ENCODE results near the gene ACP5.
"Not testable (repeated sequence)": the region's sequence is repeated elsewhere in the genome, so short reads cannot be mapped to it uniquely, and the experiment has no call there.

The ACP5 gene

DNA sequence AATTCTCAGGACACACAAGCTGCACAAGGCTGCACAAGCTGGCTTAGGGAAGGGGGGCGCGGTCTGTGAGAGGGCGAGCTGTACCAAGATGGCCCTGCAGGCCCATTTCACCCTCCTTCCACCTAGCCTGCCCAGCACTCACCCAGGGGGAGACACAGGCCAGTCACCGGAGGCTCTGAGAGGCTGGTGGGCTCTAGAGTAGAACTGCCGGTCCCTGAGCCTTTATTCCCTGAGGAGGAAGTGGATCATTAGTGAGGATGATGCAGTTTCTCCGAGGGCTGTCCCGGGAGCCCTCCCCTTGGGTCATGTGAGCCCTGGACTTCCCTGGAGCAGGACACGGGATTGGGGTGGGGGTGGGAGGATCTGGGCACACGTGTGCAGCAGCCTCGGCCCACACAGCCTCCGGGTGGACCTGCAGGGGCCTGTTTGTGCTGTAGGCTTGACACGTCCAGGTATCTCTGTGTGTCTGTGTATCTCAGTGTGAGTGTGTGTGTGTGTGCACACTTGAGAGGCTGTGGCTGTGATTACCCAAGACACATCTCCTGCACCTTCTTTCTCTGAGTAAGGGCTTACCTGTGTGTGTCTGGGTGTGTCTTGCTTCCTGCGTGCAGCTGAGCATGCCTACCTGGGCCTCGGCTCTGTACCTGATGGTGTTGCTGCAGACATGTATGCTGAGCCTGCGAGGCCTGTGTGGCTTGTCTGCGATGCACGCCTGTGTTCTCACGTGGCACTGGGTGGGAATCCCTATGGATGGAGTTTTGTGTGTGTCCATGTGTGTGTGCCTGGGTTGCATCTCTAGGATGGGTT is at the start of gene ACP5:
TSS of gene ACP5 (minus strand) at position 195 of the 807 bp plus-strand sequence. CDS start 328 bp downstream, outside the sequence.
- DNase-seq, result no peak

DNA sequence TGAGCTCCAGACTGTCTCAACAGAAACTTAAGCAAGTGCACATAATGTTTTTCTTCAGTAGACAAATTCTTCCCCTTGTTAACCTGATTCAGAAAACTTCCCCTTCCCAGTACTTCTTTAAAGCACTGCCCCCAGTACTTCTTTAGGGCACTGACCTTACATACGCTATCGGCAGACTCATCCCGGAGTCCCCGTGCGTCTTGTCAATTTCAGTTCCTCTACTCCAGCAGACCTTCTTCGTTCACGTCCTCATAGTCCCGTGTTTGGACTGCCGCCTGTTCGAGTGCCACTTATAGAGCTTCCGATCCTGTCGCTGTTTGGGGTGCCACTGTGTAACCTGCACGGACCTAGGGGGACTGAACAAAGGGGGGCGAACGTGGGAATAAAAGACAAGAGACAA is 48.8 kb upstream of the ACP5 start:
- DNase-seq, result no peak

DNA sequence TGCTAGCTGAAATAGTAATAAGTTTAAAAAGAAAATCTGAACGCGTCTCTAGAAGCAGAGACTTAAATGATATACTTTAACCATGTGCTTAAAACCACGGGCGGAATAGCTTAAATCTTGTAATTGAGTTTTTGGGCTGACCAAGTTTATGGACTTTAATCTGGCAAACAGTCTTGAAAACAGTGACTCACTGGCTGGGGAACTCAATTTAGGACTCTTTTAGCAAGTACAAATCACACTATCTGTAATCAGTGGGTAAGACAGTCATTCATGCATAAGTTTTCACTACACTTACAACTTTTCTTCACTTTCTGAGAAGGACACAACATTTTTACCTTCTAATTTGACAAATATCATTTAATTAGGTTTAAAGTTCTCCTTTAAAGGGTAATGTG is 46.6 kb upstream of the ACP5 start:
- no peak for DNase-seq

DNA sequence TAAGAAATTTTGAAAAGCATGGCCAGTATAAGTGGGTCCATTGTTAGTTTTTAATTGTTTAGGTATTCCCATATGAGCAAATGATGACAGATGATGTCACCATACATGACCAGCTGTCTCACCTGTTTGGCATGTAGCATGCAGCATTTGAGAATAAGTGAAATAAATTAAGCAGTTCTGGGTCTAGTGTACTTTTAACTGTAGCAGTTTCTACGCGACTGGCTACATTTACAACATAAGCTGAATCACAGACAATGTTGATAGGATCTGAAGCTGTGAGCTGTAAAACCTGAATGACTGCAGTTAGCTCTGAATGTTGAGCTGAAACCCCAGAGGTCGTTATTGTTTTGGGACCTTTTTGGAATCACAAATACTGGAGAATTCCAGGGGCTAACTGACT is 45.0 kb upstream of the ACP5 start:
- DNase-seq, result not testable (repeated sequence)

DNA sequence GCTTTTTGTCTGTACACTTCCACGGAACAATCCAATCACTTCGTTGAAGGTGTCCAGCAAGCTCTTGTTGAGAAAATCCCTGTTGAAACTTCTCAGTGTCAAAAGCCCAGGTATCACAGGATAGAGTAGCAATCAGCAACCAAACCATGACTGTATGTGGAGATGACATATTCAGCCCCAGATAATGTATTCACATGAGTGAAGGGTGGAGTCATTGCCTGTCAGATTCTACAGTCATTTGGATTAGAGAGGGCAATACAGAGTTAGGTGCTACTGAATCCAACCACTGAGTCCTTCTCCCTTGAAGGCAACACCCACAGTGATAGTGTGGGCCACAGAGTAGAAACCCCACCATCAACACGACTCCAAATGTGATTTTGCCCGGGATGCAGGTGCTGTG is 43.1 kb upstream of the ACP5 start:
- no peak for DNase-seq

DNA sequence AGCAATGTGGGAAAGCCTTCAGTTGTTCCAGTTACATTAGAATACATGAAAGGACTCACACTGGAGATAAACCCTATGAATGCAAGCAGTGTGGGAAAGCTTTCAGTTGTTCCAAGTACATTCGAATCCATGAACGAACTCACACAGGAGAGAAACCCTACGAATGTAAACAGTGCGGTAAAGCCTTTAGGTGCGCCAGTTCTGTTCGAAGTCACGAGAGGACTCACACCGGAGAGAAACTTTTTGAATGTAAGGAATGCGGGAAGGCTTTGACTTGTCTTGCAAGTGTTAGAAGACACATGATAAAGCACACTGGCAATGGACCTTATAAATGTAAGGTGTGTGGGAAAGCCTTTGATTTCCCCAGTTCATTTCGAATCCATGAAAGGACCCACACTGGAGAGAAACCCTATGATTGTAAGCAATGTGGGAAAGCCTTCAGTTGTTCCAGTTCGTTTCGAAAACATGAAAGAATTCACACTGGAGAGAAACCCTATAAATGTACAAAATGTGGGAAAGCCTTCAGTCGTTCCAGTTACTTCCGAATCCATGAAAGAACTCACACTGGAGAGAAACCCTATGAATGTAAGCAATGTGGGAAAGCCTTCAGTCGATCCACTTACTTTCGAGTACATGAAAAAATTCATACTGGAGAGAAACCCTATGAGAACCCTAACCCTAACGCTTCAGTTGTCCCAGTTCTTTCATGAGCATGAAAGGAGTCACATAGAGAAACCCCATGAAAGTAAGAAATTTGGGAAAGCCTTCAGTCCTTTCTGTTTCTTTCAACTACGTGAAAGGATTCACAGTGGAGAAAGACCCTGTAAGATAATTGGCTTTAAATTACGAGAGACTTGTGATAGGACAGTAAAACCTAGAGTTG is 40.0 kb upstream of the ACP5 start:
- no peak for DNase-seq

DNA sequence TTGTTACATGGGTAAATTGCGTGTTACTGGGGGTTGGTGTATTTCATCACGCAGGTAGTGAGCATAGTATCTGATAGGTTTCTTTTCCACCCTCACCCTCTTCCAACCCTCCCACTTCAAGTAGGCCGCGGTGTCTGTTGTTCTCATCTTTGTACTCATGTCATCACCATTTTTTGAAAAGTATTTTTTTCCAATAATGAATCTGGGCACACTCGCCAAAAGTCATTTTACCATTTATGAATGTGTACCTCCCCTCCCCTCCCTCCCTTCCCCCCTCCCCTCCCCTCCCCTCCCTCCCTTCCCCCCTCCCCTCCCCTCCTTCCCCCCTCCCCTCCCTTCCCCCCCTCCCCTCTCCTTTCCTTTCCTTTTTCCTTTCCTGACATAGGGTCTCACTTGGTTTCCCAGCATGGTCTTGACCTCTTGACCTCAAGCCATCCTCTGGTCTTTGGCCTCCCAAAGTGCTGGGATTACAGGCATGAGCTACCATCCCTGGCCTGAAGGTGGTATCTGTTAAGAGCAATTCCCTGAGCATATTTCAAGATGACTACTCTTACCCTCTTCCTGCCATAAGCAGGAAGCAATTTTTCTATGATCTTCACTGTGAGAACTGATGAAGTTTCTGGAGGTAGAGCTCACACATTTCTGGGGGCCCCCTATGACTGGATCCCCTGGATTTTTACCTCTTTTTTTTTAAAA is 35.5 kb upstream of the ACP5 start:
- DNase-seq, result no peak

DNA sequence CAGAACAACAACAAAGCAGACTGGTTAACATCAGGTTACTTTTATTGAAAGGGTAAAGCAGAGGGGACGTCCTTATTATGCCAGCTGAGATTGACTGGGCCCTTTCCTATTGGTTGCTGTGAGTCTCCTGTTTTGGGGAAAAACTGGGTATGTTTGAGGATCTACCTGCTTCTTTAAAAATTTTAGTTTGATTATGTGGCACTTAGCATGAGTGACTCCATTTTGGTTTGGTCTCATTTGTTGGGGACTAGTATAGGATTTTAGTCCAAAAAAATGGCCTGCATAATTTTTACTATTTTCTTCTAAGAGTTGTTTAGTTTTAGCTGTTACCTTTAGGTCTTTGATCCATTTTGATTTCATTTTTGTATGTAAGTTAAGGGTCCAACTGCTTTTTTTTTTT is 34.3 kb upstream of the ACP5 start:
- DNase-seq, result no peak

DNA sequence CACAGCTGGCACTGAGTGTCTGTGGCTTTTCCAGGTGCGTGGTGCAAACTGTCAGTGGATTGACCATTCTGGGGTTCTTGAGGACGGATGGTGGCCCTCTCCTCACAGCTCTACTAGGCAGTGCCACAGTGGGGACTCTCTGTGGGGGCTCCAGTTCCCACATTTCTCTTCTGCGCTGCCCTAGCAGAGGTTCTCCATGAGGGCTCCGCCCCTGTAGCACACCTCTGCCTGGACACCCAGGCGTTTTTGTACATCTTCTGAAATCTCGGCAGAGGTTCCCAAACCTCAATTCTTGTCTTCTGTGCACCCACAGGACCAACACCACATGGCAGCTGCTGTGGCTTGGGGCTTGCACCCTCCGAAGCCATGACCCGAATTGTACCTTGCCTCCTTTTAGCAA is 29.0 kb upstream of the ACP5 start:
- no peak for DNase-seq

DNA sequence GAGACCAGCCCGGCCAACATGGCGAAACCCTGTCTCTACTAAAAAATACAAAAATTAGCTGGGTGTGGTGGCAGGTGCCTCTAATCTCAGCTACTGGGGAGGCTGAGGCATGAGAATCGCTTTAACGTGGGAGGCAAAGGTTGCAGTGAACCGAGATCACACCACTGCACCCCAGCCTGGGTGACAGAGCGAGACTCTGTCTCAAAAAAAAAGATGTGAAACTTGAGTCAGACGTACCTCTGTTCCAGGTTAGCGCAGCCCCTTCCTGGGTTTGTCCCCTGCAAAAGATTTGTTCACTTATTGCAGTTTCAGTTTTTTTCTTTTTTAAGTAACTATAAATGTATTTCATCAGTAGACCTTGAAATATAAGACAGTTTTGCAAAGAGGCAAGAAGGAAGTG is 22.3 kb upstream of the ACP5 start:
- not testable (repeated sequence) for DNase-seq

DNA sequence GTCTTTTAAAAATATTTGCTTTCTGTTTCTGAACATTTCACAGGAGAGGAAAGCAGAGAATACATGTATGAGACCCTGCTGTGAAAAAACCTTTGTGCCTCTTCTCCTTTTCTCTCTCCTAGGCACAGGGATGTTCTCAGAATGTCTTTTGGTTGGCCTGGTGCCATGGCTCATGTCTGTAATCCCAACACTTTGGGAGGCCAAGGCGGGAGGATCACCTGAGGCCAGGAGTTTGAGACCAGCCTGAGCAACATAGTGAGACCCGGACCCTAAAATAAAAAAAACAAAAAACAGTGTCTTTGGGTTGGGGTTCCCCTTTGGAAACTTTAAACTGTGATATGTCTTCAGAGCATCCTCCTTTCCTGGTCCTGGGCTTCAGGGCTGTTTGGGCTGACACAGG is 21.3 kb upstream of the ACP5 start:
- no peak for DNase-seq

DNA sequence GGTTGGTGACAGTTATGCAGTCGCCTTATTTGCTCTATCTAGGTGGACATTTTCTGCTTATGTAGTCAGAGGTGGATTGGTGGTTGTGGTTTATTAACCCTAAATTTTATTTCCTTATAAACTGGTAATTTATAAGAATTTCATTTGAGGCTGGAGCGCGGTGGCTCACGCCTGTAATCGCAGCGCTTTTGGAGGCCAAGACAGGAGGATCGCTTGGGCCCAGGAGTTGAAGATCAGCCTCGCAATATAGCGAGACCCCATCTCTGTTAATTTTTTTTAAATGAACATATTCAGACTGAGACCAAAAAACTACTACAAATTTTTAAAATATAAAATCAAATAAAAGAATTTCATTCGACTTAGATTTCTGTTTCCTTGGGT is 20.6 kb upstream of the ACP5 start:
- no peak for DNase-seq

DNA sequence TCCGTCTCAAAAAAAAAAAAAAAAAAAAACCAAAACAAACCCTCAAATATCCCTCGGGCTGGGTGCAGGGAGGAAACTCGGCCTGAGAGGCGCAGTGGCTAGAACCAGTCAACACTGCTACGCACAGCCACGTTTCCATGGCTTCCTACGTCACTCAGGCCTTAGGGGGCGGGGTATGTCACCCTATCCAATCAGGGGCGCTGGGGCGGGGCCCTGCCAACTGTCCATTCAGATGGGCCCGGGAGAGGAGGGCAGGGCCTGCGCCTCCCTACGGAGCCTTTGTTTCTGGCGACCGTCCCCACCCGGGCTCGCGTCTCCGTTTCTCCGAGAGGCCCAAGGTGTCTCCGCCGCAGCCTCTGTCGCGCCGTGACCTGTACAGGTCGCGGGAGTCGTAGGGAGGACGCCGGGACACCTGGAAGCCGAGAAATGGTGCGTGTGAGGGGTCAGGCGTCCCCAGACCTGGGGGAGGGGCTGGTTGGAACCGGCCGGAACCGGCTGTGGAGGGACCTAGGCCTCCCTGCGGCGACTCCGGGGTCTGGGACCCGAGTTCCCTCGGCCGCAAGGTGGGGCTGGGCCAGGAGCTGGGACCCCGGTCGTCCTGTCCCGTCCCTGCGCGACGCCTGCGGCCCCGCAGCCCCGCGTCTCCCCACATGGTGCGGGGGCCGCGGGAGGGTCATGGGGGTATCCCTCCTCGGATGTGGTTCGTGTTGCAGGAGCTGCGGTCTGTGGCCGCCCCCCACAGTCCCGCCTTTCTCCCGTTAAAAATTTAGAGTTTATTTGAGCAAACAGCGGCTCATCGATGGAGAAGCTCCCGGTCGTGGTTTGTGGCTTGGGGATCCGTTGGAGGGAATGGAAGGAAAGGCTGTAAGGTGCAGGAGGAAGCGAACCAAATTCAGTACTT is 20.0 kb upstream of the ACP5 start, which contains the start of gene ZNF627:
TSS of gene ZNF627 (plus strand) at position 282 of the 901 bp plus-strand sequence. CDS start at position 427, 145 bp downstream.
- peak; percentile 98 for DNase-seq

DNA sequence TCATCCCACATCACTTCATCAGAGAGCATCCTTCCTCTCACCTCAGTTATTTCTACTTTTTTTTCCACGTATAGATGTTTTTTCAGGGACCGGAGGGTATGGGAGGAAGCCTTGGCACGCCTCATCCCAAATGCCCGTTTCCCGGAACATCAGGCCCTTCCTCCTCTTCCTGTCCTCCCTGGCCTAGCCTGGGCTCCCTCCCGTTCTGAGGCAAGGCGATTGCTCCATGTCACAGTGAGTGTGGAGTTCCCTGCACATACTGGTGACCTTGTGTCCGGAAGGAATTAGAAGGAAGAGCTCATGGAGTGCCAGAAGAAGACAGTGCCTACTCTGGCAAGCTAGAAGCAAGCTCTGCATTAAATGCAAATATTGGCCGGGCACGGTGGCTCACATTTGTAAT is 18.7 kb upstream of the ACP5 start:
- no peak for DNase-seq

DNA sequence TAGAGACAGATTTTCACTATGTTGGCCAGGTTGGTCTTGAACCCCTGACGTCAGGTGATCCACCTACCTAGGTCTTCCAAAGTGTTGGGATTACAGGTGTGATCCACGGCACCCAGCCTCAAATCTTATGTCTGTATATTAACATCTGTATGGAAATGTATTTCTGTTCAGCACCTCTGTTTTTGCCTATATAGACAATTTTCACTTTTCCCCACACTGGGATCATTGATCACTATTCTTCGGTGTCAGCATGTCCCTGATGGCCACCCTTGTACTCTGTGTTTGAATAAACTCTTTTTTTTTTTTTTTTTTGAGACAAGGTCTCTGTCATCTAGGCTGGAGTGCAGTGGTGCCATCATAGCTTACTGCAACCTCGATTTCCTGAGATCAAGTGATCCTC is 16.6 kb upstream of the ACP5 start:
- DNase-seq, result no peak

DNA sequence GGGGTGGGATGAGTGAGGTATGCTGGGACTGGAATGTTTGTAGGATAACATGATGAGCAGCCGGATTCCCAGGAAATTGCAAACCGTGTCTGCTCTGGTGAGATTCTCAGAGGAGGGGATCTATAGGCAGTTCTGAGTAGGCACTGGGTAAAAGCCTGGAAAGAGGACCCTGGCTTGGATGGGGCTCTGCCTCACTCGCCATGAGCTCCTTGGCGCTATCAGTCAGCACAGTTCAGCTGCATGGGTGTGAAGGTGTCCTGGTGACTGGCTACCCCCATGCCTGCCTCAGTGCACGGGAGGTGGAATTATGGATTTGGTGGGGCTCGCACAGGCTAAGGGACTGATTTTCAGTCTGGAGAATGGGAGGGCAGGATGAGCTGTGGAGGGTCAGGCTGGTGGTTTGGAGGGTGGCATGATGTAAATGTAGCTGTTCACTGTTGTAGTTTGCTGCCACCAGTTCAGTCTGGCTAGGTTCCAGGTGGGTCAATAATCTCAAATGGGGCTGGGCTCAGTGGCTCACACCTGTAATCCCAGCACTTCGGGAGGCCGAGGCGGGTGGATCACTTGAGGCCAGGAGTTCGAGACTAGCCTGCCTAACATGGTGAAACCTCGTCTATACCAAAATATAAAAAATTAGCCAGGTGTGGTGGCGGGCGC is 10.7 kb upstream of the ACP5 start:
- no peak for DNase-seq

DNA sequence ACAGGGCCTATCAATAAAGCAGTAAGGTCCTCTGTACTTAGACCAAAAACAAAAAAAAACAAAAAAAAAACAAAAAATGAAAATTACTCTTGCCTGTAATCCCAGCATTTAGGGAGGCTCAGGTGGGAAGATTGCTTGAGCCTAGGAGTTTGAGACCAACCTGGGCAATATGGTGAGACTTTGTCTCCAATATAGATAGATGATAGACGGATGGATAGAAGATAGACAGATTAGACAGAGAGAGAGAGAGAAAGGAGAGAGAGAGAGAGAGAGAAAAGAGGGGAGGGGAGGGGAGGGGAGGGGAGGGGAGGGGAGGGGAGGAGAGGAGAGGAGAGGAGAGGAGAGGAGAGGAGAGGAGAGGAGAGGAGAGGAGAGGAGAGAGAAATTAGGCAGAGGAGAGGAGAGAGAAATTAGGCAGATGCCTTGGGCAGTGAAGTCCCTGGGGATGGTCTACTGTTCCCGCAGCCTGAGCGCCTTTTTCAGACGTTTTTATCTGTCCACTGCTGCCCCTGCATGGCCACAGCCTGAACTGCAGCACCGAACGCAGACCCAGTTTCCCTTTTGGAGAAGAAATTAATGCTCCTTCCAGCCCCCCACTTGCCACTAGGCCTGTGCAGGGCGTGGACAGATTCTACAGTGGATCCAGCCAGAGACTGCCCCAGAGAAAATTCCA is 10.0 kb upstream of the ACP5 start:
- peak; percentile 90 for DNase-seq

DNA sequence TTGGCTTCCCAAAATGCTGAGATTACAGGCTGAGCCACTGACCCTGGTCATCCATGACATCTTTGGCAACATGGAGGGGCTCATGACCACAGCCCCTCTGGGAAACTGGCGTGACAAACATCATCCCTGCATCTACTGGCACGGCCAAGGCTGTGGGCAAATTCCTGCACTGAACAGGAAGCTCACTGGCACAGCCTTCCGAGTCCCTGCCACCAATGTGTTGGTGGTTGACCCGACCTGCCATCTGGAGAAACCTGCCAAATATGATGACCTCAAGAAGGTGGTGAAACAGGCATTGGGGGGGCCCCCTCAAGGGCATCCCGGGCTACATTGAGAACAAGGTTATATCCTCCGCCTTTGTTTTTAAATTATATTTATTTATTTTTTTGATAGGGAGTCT is 8.9 kb upstream of the ACP5 start:
- DNase-seq, result no peak

DNA sequence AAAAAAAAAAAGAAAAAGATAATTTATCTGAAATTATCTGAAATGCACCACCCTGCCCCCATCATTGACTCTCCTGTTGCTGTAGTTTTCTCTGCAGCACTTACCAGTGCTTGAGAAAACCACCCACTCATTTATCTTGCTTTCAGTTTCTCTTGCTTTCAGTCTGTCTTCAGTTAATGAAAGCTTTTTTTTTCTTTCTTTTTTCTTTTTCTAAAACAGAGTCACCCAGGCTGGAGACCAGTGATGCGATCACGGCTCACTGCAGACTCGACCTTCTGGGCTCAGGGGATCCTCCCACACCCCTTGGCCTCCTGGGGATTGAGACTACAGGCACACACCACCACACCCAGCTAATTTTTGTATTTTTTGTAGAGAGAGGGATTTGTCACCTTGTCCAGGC is 4.3 kb upstream of the ACP5 start:
- no peak for DNase-seq

DNA sequence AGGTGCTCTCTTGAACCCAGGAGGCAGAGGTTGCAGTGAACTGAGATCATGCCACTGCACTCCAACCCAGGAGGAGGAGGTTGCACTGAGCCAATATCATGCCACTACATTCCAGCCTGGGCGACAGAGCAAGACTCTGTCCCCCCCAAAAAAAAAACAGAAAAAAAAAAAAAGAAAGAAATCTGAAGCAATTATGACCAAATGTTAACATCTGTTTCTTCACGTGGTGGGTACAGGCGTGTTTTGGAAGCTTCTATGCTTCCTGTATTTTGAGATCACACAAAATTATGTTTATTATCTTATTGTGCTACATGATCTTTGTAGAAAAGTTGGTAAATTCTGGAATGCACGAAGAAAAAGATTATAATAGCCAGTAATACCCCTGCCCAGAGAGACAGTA is 2.7 kb upstream of the ACP5 start:
- no peak for DNase-seq

Data from DMS79 treated with DMSO at 0.1 percent for 48 hours (cell line).